Measurements from ENCODE around the gene MYBBP1A. TPM values are rescaled to one million over a fixed set of nuclear protein-coding genes. Genes with fewer than 3 reads are reported as not detected.

The MYBBP1A gene
- total RNA-seq, 1 experiment from 2014 or later = 177 TPM

GRCh38 chr17:4520894-4521600, 34.1 kb downstream of the MYBBP1A start:
- Histone ChIP-seq H3K4me1 (ENCODE audit: insufficient read depth, low read length, poor library complexity, severe bottlenecking) (no peaks in the 10 kb centered on the region), H3K4me3 (ENCODE audit: low read depth, low read length, poor library complexity, severe bottlenecking) (no peak overlapping the region), H3K36me3 (ENCODE audit: insufficient read depth, low read length, poor library complexity, severe bottlenecking) (no peaks in the 10 kb centered on the region), H3K27me3 (replicated peaks; ENCODE audit: insufficient read depth, low read depth, low read length, poor library complexity) (no peaks in the 10 kb centered on the region), H3K27ac (ENCODE audit: low read depth, low read length, poor library complexity, severe bottlenecking) (no peak overlapping the region), H3K9me3 (ENCODE audit: low read depth, low read length, poor library complexity, severe bottlenecking) (no peaks in the 10 kb centered on the region)
- CTCF ChIA-PET = no interaction called here
- POLR2A ChIA-PET (ENCODE audit: low non-redundant PET) = no interaction called here
- DNase-seq (ENCODE audit: low spot score) = no peak
- no TSS peak for BruUV-seq (replicated peaks)
- intact Hi-C loops (cut with micrococcal nuclease; ENCODE audit: unreplicated experiment) = no loop called here
- TF ChIP-seq CTCF (conservative IDR thresholded peaks at IDR 0.05; ENCODE audit: low read depth, low read length) (no peak), EZH2 (IDR thresholded peaks at IDR 0.05; ENCODE audit: borderline replicate concordance, low read depth, low read length, poor library complexity, severe bottlenecking) (no peak)

DNA sequence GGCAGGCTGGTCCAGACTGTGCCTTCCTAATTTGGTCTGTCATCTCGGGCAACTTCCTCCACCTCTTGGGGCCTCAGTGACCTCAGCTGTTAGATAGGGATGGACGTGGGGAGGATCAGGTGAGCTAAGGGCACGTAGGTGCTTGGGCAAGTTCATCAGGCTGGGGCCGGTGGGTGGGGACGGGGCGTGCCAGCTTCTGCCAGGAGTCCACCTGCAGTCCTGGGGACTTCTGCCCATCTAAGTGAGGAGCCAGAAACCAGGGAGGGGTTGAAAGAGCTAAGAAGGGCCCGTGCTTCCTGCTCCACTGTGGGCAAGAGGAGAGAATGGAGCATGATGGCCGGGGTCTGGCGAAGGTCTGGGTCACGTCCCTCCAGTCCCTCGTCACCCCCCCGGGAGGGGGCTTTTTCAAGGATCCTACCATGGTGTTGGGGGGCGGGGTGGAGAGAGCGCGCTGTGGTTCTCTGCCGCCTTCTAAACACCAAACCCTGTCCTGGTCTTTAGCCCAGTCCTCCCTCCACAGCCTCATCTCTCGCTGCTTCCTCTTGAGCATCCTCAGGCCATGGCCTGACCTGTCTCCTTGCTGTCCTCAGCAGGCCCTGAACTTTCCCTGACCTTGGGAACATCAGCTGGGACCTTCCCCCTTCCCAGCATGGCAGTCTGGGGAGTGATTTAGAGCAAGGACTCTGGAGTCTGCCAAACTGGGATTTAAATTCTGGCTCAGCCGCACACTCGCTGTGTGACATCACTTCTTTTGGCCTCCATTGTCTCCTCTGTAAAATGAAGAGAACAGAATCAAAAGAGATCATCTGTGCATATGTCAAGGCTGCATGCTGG, 34.9 kb downstream of the MYBBP1A start:
- intact Hi-C loops (cut with micrococcal nuclease; ENCODE audit: unreplicated experiment) = no loop called here
- H3K27ac ChIP-seq (ENCODE audit: low read depth, low read length, poor library complexity, severe bottlenecking) = no peak overlapping the region
- no peaks in the 10 kb centered on the region for H3K9me3 ChIP-seq (ENCODE audit: low read depth, low read length, poor library complexity, severe bottlenecking)
- BruUV-seq (replicated peaks) = no TSS peak
- no peak for TF ChIP-seq CTCF (conservative IDR thresholded peaks at IDR 0.05; ENCODE audit: low read depth, low read length)
- TF ChIP-seq EZH2 (IDR thresholded peaks at IDR 0.05; ENCODE audit: borderline replicate concordance, low read depth, low read length, poor library complexity, severe bottlenecking) = no peak
- H3K27me3 ChIP-seq (replicated peaks; ENCODE audit: insufficient read depth, low read depth, low read length, poor library complexity) = no peaks in the 10 kb centered on the region
- DNase-seq (ENCODE audit: low spot score) = no peak
- no peaks in the 10 kb centered on the region for H3K4me1 ChIP-seq (ENCODE audit: insufficient read depth, low read length, poor library complexity, severe bottlenecking)
- POLR2A ChIA-PET (ENCODE audit: low non-redundant PET) = no interaction called here
- CTCF ChIA-PET = no interaction called here
- H3K4me3 ChIP-seq (ENCODE audit: low read depth, low read length, poor library complexity, severe bottlenecking) = no peak overlapping the region
- no peaks in the 10 kb centered on the region for H3K36me3 ChIP-seq (ENCODE audit: insufficient read depth, low read length, poor library complexity, severe bottlenecking)

- Histone ChIP-seq H3K9me3 (ENCODE audit: low read depth, low read length, poor library complexity, severe bottlenecking) (no peaks in the 10 kb centered on the region), H3K27ac (ENCODE audit: low read depth, low read length, poor library complexity, severe bottlenecking) (no peak overlapping the region), H3K36me3 (ENCODE audit: insufficient read depth, low read length, poor library complexity, severe bottlenecking) (no peaks in the 10 kb centered on the region), H3K27me3 (replicated peaks; ENCODE audit: insufficient read depth, low read depth, low read length, poor library complexity) (no peaks in the 10 kb centered on the region), H3K4me3 (ENCODE audit: low read depth, low read length, poor library complexity, severe bottlenecking) (no peak overlapping the region), H3K4me1 (ENCODE audit: insufficient read depth, low read length, poor library complexity, severe bottlenecking) (no peaks in the 10 kb centered on the region)
- no peak for DNase-seq (ENCODE audit: low spot score)
- POLR2A ChIA-PET (ENCODE audit: low non-redundant PET) = no interaction called here
- CTCF ChIA-PET = interaction anchor here (0.6 kb wide), 1 partner anchor 46 kb away, joined by 3 read pairs; no protein-coding TSS in a partner anchor
- no TSS peak for BruUV-seq (replicated peaks)
- no peak for TF ChIP-seq EZH2 (IDR thresholded peaks at IDR 0.05; ENCODE audit: borderline replicate concordance, low read depth, low read length, poor library complexity, severe bottlenecking)
- no peak for TF ChIP-seq CTCF (conservative IDR thresholded peaks at IDR 0.05; ENCODE audit: low read depth, low read length)
- intact Hi-C loops (cut with micrococcal nuclease; ENCODE audit: unreplicated experiment) = no loop called here
These were observed 35.8 kb downstream of the MYBBP1A start for GRCh38 chr17:4519361-4519788.

Data from A673 (cell line).